Neural cell (in vitro differentiated cells): Measurements from ENCODE around the gene ZNF316.

Experiments used
- EP300 ChIP-seq: fragments of 450-650 bp; conservative IDR thresholded peaks from 2 replicates; pipeline ENCODE4 v1.6.1; 2014; ENCODE audit warnings: antibody characterized with exemption, mild to moderate bottlenecking, moderate library complexity; ENCODE audit not compliant: poor library complexity, severe bottlenecking
- MXI1 ChIP-seq: fragments of 450-650 bp; conservative IDR thresholded peaks from 2 replicates; pipeline ENCODE4 v1.6.1; 2014; ENCODE audit warnings: antibody characterized with exemption, mild to moderate bottlenecking; ENCODE audit not compliant: poor library complexity, severe bottlenecking
- POLR2AphosphoS5 ChIP-seq: IDR thresholded peaks from 2 replicates; pipeline ENCODE4 v1.6.1; 2012
- TF ChIP-seq, protein P1 (sequence below): fragments of 450-650 bp; IDR thresholded peaks from 2 replicates; pipeline ENCODE4 v1.5.1; 2014; ENCODE audit warnings: antibody characterized with exemption, mild to moderate bottlenecking, moderate library complexity; ENCODE audit not compliant: poor library complexity, severe bottlenecking

DNA sequence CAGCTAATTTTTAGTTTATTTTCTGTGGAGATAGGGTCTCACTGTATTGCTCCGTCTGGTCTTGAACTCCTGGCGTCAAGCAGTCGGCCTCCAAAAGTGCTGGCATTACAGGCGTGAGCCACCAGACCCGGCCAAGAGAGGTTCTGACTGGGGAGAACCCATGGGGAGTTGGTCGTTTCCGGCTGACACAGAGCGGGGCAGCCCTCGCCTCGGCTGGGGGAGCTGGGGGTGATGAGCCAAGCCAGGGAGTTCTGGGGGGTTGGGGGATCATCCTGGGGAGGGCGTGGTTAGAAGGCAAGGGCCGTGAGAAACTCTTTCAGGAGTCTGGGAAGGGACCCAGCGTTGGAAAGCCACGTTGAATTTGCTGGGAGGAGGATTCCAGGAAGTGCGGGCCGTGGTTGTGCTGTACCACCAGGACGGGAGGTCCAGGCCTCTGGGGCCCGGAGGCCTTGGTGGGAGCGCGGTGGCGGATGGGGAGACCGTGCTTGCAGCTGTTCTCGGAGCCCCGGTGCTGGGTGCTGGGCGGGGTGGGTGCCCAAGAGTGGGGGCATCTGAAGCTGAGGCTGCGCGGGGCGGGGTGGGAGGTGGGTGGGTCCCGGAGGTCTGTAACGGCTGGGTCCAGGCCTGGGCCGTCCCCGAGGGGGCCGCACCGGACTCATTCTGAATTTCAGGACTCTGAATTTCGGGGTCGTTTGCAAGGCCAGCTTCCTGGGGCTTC lies 30.1 kb upstream of the ZNF316 start:
- TF ChIP-seq, protein P1, sequence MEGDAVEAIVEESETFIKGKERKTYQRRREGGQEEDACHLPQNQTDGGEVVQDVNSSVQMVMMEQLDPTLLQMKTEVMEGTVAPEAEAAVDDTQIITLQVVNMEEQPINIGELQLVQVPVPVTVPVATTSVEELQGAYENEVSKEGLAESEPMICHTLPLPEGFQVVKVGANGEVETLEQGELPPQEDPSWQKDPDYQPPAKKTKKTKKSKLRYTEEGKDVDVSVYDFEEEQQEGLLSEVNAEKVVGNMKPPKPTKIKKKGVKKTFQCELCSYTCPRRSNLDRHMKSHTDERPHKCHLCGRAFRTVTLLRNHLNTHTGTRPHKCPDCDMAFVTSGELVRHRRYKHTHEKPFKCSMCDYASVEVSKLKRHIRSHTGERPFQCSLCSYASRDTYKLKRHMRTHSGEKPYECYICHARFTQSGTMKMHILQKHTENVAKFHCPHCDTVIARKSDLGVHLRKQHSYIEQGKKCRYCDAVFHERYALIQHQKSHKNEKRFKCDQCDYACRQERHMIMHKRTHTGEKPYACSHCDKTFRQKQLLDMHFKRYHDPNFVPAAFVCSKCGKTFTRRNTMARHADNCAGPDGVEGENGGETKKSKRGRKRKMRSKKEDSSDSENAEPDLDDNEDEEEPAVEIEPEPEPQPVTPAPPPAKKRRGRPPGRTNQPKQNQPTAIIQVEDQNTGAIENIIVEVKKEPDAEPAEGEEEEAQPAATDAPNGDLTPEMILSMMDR = no peak
- TF ChIP-seq POLR2AphosphoS5 = no peak
- no peak for TF ChIP-seq MXI1
- TF ChIP-seq EP300 = no peak
